Measurements from ENCODE around the gene ZMPSTE24.
A peak's percentile ranks its signal among the peaks of the same experiment; 100 is the strongest.

ZMPSTE24 gene

GRCh38 chr1:40299366-40300248, 41.6 kb downstream of the ZMPSTE24 start:
- Histone ChIP-seq H3K27me3 (no peaks in the 10 kb centered on the region), H3K27ac (peak overlapping the region in 1 of 11 experiments; percentile 21; a peak in 1 of 22 replicates), H3K9ac (0 out of 22 replicates have a peak overlapping the region, but pooled peaks of 1 of the 11 experiments have one; percentile 16), H3K4me3 (no peak overlapping the region), H3K4me1 (peaks cover 11 to 28% (median 23%) of the 10 kb centered on the region in 10 experiments), H3K9me3 (replicated peaks in 1 of 11) (no peaks in the 10 kb centered on the region), H4K20me1 (no peaks in the 10 kb centered on the region), H3K4me2 (peak overlapping the region; percentile 11 to 79 (median 62); a peak in 20 of 22 replicates), H3K36me3 (peaks cover 7 to 16% (median 9%) of the 10 kb centered on the region in 11 experiments; a peak in 16 of 22 replicates)
- TF ChIP-seq Cebpa-rat (IDR thresholded peaks at IDR 0.05): no peak

- H3K4me1 ChIP-seq: peaks cover 11 to 28% (median 23%) of the 10 kb centered on the region in 10 experiments
- no peaks in the 10 kb centered on the region for H4K20me1 ChIP-seq
- peaks cover under 1 to 10% (median 4%) of the 10 kb centered on the region in 11 experiments; a peak in 14 of 22 replicates for H3K36me3 ChIP-seq
- H3K9ac ChIP-seq: no peak overlapping the region
- H3K4me2 ChIP-seq: peak overlapping the region in 10 of 11 experiments; percentile 11 to 79 (median 64); a peak in 17 of 22 replicates
- H3K9me3 ChIP-seq (replicated peaks in 1 of 11): no peaks in the 10 kb centered on the region
- no peaks in the 10 kb centered on the region for H3K27me3 ChIP-seq
- H3K4me3 ChIP-seq: no peak overlapping the region
- H3K27ac ChIP-seq: no peak overlapping the region; a peak in 1 of 22 replicates
- no peak for TF ChIP-seq Cebpa-rat (IDR thresholded peaks at IDR 0.05)
Measured at GRCh38 chr1:40300249-40300567, 42.2 kb downstream of the ZMPSTE24 start.

- Histone ChIP-seq H3K4me1 (peaks cover 11 to 28% (median 23%) of the 10 kb centered on the region in 10 experiments), H3K36me3 (peaks cover 0 to 8% (median 0%) of the 10 kb centered on the region in 11 experiments; a peak in 4 of 22 replicates), H3K4me3 (no peak overlapping the region), H3K27me3 (no peaks in the 10 kb centered on the region), H3K9ac (no peak overlapping the region), H3K4me2 (peak overlapping the region in 8 of 11 experiments; percentile 57 to 79 (median 66); a peak in 16 of 22 replicates), H3K9me3 (replicated peaks in 1 of 11) (no peaks in the 10 kb centered on the region), H3K27ac (no peak overlapping the region), H4K20me1 (no peaks in the 10 kb centered on the region)
- no peak for TF ChIP-seq Cebpa-rat (IDR thresholded peaks at IDR 0.05)
Measured at GRCh38 chr1:40300651-40301050, 42.6 kb downstream of the ZMPSTE24 start.

- H3K36me3 ChIP-seq: peaks cover 0 to 8% (median 0%) of the 10 kb centered on the region in 11 experiments; a peak in 4 of 22 replicates
- no peaks in the 10 kb centered on the region for H3K9me3 ChIP-seq (replicated peaks in 1 of 11)
- H3K4me3 ChIP-seq: no peak overlapping the region
- H3K4me2 ChIP-seq: peak overlapping the region in 1 of 11 experiments; percentile 62; a peak in 1 of 22 replicates
- H3K27ac ChIP-seq: no peak overlapping the region
- TF ChIP-seq Cebpa-rat (IDR thresholded peaks at IDR 0.05): no peak
- no peaks in the 10 kb centered on the region for H4K20me1 ChIP-seq
- H3K27me3 ChIP-seq: no peaks in the 10 kb centered on the region
- peaks cover 11 to 28% (median 23%) of the 10 kb centered on the region in 10 experiments for H3K4me1 ChIP-seq
- H3K9ac ChIP-seq: no peak overlapping the region
Measured at GRCh38 chr1:40301066-40301465, 43.0 kb downstream of the ZMPSTE24 start.

- Histone ChIP-seq H3K4me2 (no peak overlapping the region), H3K9me3 (replicated peaks in 1 of 11) (no peaks in the 10 kb centered on the region), H3K36me3 (peaks cover 0 to 8% (median 0%) of the 10 kb centered on the region in 11 experiments; a peak in 4 of 22 replicates), H3K27me3 (no peaks in the 10 kb centered on the region), H4K20me1 (no peaks in the 10 kb centered on the region), H3K4me1 (peaks cover 11 to 28% (median 23%) of the 10 kb centered on the region in 10 experiments), H3K27ac (no peak overlapping the region), H3K9ac (no peak overlapping the region), H3K4me3 (no peak overlapping the region)
- no peak for TF ChIP-seq Cebpa-rat (IDR thresholded peaks at IDR 0.05)
Measured at GRCh38 chr1:40301541-40302299, 43.7 kb downstream of the ZMPSTE24 start.

GRCh38 chr1:40302475-40302874, 44.4 kb downstream of the ZMPSTE24 start:
- Histone ChIP-seq H3K9ac (no peak overlapping the region), H3K4me3 (no peak overlapping the region), H3K27me3 (no peaks in the 10 kb centered on the region), H3K36me3 (peaks cover 0 to 8% (median 0%) of the 10 kb centered on the region in 11 experiments; a peak in 4 of 22 replicates), H3K27ac (no peak overlapping the region), H3K4me2 (no peak overlapping the region), H3K4me1 (peaks cover 11 to 28% (median 23%) of the 10 kb centered on the region in 10 experiments), H4K20me1 (no peaks in the 10 kb centered on the region), H3K9me3 (replicated peaks in 1 of 11) (no peaks in the 10 kb centered on the region)
- TF ChIP-seq Cebpa-rat (IDR thresholded peaks at IDR 0.05): no peak

GRCh38 chr1:40303051-40303771, 45.2 kb downstream of the ZMPSTE24 start:
- no peaks in the 10 kb centered on the region for H3K27me3 ChIP-seq
- H3K4me1 ChIP-seq: peaks cover 11 to 28% (median 23%) of the 10 kb centered on the region in 10 experiments
- TF ChIP-seq Cebpa-rat (IDR thresholded peaks at IDR 0.05): no peak
- no peak overlapping the region for H3K4me2 ChIP-seq
- H3K9ac ChIP-seq: no peak overlapping the region
- H4K20me1 ChIP-seq: no peaks in the 10 kb centered on the region
- H3K36me3 ChIP-seq: peaks cover 0 to 8% (median 0%) of the 10 kb centered on the region in 11 experiments; a peak in 4 of 22 replicates
- no peak overlapping the region for H3K4me3 ChIP-seq
- H3K27ac ChIP-seq: no peak overlapping the region
- no peaks in the 10 kb centered on the region for H3K9me3 ChIP-seq (replicated peaks in 1 of 11)

- peaks cover 11 to 24% (median 22%) of the 10 kb centered on the region in 10 experiments for H3K4me1 ChIP-seq
- TF ChIP-seq Cebpa-rat (IDR thresholded peaks at IDR 0.05): no peak
- peaks cover 0 to 8% (median 0%) of the 10 kb centered on the region in 11 experiments; a peak in 4 of 22 replicates for H3K36me3 ChIP-seq
- no peak overlapping the region for H3K27ac ChIP-seq
- H3K9ac ChIP-seq: no peak overlapping the region
- H3K27me3 ChIP-seq: no peaks in the 10 kb centered on the region
- H3K9me3 ChIP-seq (replicated peaks in 1 of 11): no peaks in the 10 kb centered on the region
- H3K4me2 ChIP-seq: no peak overlapping the region
- no peaks in the 10 kb centered on the region for H4K20me1 ChIP-seq
- no peak overlapping the region for H3K4me3 ChIP-seq
Measured at GRCh38 chr1:40303790-40304189, 45.8 kb downstream of the ZMPSTE24 start.
